Sigmoid colon (tissue), 7 donors: ENCODE measurements around the gene HSPA1B. TPM values are rescaled to one million over a fixed set of nuclear protein-coding genes. Genes with fewer than 3 reads are reported as not detected.
"Not testable (repeated sequence)": the region's sequence is repeated elsewhere in the genome, so short reads cannot be mapped to it uniquely, and the experiment has no call there.

Experiments
- DNase-seq: peaks from one replicate; pipeline ENCODE4 v3.0.0-alpha.2; 2019
- H3K27ac ChIP-seq, 4 donors: fragments of 200-600 bp; sonication (generic); one replicate each; pipeline ENCODE4 v1.5.1; 2016 to 2019; ENCODE audit warnings: mild to moderate bottlenecking in 1 of 4
- H3K27me3 ChIP-seq, 3 donors: fragments of 200-600 bp; sonication (generic); one replicate each; pipeline ENCODE4 v1.5.1; 2019; ENCODE audit warnings: mild to moderate bottlenecking in 1 of 3
- H3K36me3 ChIP-seq, 4 donors: fragments of 200-600 bp; sonication (generic); one replicate each; pipeline ENCODE4 v1.5.1; 2016 to 2019
- H3K4me1 ChIP-seq, 4 donors: fragments of 200-600 bp; sonication (generic); one replicate each; pipeline ENCODE4 v1.5.1; 2017 to 2019
- H3K4me3 ChIP-seq, 4 donors: fragments of 200-600 bp; sonication (generic); one replicate each; pipeline ENCODE4 v1.5.1; 2017 to 2019; ENCODE audit warnings: mild to moderate bottlenecking in 2 of 4, moderate library complexity in 1 of 4
- H3K9me3 ChIP-seq, 4 donors: fragments of 200-600 bp in 3 of 4; sonication (generic) in 3 of 4; one replicate each; pipeline versions ENCODE4 v1.5.1 to v1.6.1; 2013 to 2019
- CTCF ChIP-seq, 4 experiments: fragments of 450-650 bp in 3 of 4; fragments of 200-600 bp in 1 of 4; IDR thresholded peaks; one replicate each; pipeline ENCODE4 v1.5.1; 2016 to 2019; ENCODE audit warnings: antibody characterized with exemption in 4 of 4, mild to moderate bottlenecking in 3 of 4, moderate library complexity in 2 of 4
- EP300 ChIP-seq, 4 donors: sonication (generic); formaldehyde crosslinking; IDR thresholded peaks; one replicate each; pipeline ENCODE4 v1.6.1; 2017; ENCODE audit warnings: antibody characterized with exemption in 4 of 4
- POLR2A ChIP-seq, 2 donors: fragments of 450-650 bp; IDR thresholded peaks; one replicate each; pipeline ENCODE4 v1.6.1; 2016; ENCODE audit warnings: antibody characterized with exemption in 2 of 2, mild to moderate bottlenecking in 2 of 2, moderate library complexity in 2 of 2
- POLR2AphosphoS5 ChIP-seq, 4 donors: sonication (generic); formaldehyde crosslinking; IDR thresholded peaks; one replicate each; pipeline ENCODE4 v1.6.1; 2017; ENCODE audit warnings: antibody characterized with exemption in 4 of 4
- WGBS, 2 donors: extraction: QIAGEN DNeasy Blood & Tissue Kit; methylation state at CpG; one replicate each; pipeline ENCODE4 v1.1.7; 2013; 5-methylcytosine and 5-hydroxymethylcytosine counted together
- intact Hi-C: fragments of 100-400 bp; cut with DNase I; formaldehyde crosslinking; loops from one replicate; pipeline ENCODE4 v1.15.1; 2023
- polyA plus RNA-seq, 3 donors: library from polyadenylated mRNA; stranded (reverse); fragments of 200-250 nt; gene quantifications; one replicate each; pipeline ENCODE4 v1.2.3, GENCODE V29; 2013
- total RNA-seq, 4 donors: library from RNA; depleted of rRNA; stranded (reverse); fragments of >200 nt; gene quantifications; one replicate each; pipeline ENCODE4 v1.1.0, GENCODE V29; 2016
- donor health status: healthy with polysubstance abuse.
- donor health status: Bipolar disorder and iron deficiency.
- donor health status: healthy.

Gene HSPA1B
- total and polyA plus RNA-seq, 7 donors: 63.1 to 237 (median 104) TPM

DNA sequence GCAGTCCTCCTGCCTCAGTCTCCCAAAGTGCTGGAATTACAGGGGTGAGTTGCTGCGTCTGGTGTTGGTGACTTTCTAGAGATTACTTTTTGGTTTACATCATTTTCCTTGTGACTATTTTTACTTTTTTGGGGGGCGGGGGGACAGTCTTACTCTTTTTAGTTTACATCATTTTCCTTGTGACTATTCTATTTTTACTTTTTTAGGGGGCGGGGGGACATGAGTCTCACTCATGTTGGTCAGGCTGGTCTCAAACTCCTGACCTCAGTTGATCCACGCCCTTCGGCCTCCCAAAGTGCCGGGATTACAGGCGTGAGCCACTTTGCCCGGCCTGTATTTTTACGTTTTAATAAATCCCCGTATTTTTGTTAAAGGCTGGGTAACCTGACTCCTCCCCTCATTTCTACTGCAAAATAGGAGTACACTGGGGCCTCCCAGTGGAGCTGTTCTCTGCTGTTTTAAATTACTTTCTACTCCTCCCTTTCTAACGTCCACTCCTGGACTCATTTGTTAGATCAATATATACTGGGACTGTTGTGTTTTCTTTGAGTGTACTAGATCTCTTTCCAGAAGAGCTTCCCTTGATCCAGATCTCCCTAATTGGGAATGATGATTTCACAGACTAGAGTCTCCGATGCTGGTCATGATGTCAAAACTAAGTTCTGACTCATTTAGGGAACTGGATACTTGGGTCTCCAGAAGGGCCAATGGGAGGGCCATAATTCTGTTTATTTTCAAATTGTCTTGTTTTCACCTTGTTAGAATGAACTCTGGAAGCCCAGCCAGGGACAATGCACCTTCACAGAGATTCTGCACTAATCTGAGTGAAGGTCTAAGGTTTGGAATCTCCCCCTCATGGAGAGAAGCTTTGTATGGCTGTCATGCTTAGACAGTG lies 9.2 kb downstream of the HSPA1B start:
- Histone ChIP-seq H3K4me3 (peak overlapping the region in 3 of 4 donors; percentile 66 to 85 (median 83)), H3K4me1 (peaks cover 0 to 54% (median 46%) of the 10 kb centered on the region in 4 donors), H3K27ac (peak overlapping the region; percentile 90 to 96 (median 94)), H3K27me3 (no peaks in the 10 kb centered on the region), H3K36me3 (peaks cover 18 to 51% (median 34%) of the 10 kb centered on the region in 4 donors), H3K9me3 (no peaks in the 10 kb centered on the region)
- 9 to 14% methylated on average over 12 of the region's 12 CpGs for WGBS, 2 donors
- intact Hi-C loops: loop anchor here (2.0 to 10.0 kb wide), 3 partner anchors 60 to 292 kb away; partner anchors contain the start of genes ATP6V1G2, DDX39B, EHMT2 and NELFE
- TF ChIP-seq EP300 (IDR thresholded peaks at IDR 0.05) (no peak), POLR2AphosphoS5 (IDR thresholded peaks at IDR 0.05) (no peak), CTCF (IDR thresholded peaks at IDR 0.05) (no peak), POLR2A (IDR thresholded peaks at IDR 0.05) (no peak)
- DNase-seq: no peak

GRCh38 chr6:31837369-31838113 lies 10.0 kb downstream of the HSPA1B start:
- Histone ChIP-seq H3K27ac (peak overlapping the region; percentile 90 to 96 (median 94)), H3K4me1 (peaks cover 0 to 48% (median 42%) of the 10 kb centered on the region in 4 donors), H3K27me3 (no peaks in the 10 kb centered on the region), H3K9me3 (no peaks in the 10 kb centered on the region), H3K36me3 (peaks cover 18 to 52% (median 34%) of the 10 kb centered on the region in 4 donors), H3K4me3 (no peak overlapping the region)
- intact Hi-C loops: loop anchor here (2.0 to 10.0 kb wide), 3 partner anchors 59 to 293 kb away; partner anchors contain the start of genes ATP6V1G2, DDX39B, EHMT2 and NELFE
- TF ChIP-seq EP300 (IDR thresholded peaks at IDR 0.05): no peak
- no peak for TF ChIP-seq POLR2A (IDR thresholded peaks at IDR 0.05)
- TF ChIP-seq POLR2AphosphoS5 (IDR thresholded peaks at IDR 0.05): no peak
- no peak for TF ChIP-seq CTCF (IDR thresholded peaks at IDR 0.05)
- no peak for DNase-seq
- WGBS, 2 donors: 3 to 12% methylated on average over 1 of the region's 1 CpG

DNA sequence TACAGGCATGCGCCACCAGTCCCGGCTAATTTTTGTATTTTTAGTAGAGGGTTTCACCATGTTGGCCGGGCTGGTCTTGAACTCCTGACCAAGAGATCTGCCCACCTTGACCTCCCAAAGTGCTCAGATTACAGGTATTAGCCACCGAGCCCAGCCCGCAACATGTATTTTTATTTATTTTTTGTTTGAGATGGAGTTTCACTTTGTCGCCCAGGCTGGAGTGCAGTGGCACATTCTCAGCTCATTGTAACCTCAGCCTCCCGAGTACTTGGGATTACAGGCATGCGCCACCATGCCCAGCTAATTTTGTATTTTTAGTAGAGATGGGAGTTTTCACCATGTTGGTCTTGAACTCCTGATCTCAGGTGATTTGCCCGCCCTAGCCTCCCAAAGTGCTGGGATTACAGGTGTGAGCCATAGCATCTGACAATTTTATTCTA lies 10.6 kb downstream of the HSPA1B start:
- intact Hi-C loops: loop anchor here (10.0 kb wide), 2 partner anchors 117 to 293 kb away; partner anchors contain the start of genes ATP6V1G2, DDX39B, NELFE and NFKBIL1
- H3K36me3 ChIP-seq: peaks cover 18 to 52% (median 34%) of the 10 kb centered on the region in 4 donors
- H3K27ac ChIP-seq, DNase-seq, H3K9me3 ChIP-seq, H3K27me3 ChIP-seq, H3K4me3 ChIP-seq: not testable (repeated sequence)
- H3K4me1 ChIP-seq: peaks cover 0 to 48% (median 42%) of the 10 kb centered on the region in 4 donors
- 79 to 85% methylated on average over 9 of the region's 9 CpGs for WGBS, 2 donors

GRCh38 chr6:31838968-31839367 lies 11.4 kb downstream of the HSPA1B start:
- Histone ChIP-seq H3K9me3 (no peaks in the 10 kb centered on the region), H3K36me3 (peaks cover 18 to 52% (median 34%) of the 10 kb centered on the region in 4 donors), H3K27me3 (no peaks in the 10 kb centered on the region), H3K4me1 (peaks cover 0 to 42% (median 36%) of the 10 kb centered on the region in 4 donors), H3K4me3 (no peak overlapping the region), H3K27ac (no peak overlapping the region)
- no peak for TF ChIP-seq POLR2AphosphoS5 (IDR thresholded peaks at IDR 0.05)
- TF ChIP-seq CTCF (IDR thresholded peaks at IDR 0.05): no peak
- no peak for TF ChIP-seq EP300 (IDR thresholded peaks at IDR 0.05)
- TF ChIP-seq POLR2A (IDR thresholded peaks at IDR 0.05): no peak
- 96 to 97% methylated on average over 3 of the region's 3 CpGs for WGBS, 2 donors
- no peak for DNase-seq
- intact Hi-C loops: loop anchor here (10.0 kb wide), 2 partner anchors 116 to 294 kb away; partner anchors contain the start of genes ATP6V1G2, DDX39B, NELFE and NFKBIL1

DNA sequence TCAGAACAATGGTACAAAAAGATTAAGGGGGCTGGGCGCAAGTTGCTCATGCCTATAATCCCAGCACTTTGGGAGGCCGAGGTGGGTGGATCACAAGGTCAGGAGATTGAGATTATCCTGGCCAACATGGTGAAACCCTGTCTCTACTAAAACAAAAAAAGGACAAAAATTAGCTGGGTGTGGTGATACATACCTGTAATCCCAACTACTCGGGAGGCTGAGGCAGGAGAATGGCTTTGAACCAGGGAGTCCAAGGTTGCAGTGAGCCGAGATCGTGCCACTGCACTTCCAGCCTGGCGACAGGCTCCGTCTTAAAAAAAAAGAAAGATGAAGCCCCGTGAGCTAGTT lies 12.2 kb downstream of the HSPA1B start:
- intact Hi-C loops: loop anchor here (10.0 kb wide), 2 partner anchors 115 to 295 kb away; partner anchors contain the start of genes ATP6V1G2, DDX39B, NELFE and NFKBIL1
- H3K27ac ChIP-seq: not testable (repeated sequence)

More for the DNA sequence above, 12.2 kb downstream of the HSPA1B start:
- H3K9me3 ChIP-seq, H3K27me3 ChIP-seq, H3K4me3 ChIP-seq, DNase-seq: not testable (repeated sequence)
- 88 to 93% methylated on average over 8 of the region's 8 CpGs for WGBS, 2 donors
- Histone ChIP-seq H3K36me3 (peaks cover 18 to 52% (median 36%) of the 10 kb centered on the region in 4 donors), H3K4me1 (peaks cover 0 to 39% (median 34%) of the 10 kb centered on the region in 4 donors)
